Measurements from ENCODE around the gene OLIG2. TPM values are rescaled to one million over a fixed set of nuclear protein-coding genes. Genes with fewer than 3 reads are reported as not detected.

The OLIG2 gene
- total RNA-seq, 1 donor from 2014 or later, result 0.33 TPM

GRCh38 chr21:33071770-33072306 lies 46.1 kb downstream of the OLIG2 start:
- Mint-ChIP-seq H3K9me3 (ENCODE audit: unreplicated experiment) (no peaks in the 10 kb centered on the region), H3K27me3 (ENCODE audit: unreplicated experiment) (peaks cover 10% of the 10 kb centered on the region), H3K4me3 (ENCODE audit: unreplicated experiment) (peak overlapping the region; percentile 87), H3K36me3 (ENCODE audit: low read depth, unreplicated experiment) (peaks cover 5% of the 10 kb centered on the region), H3K27ac (ENCODE audit: unreplicated experiment) (no peak overlapping the region), H3K4me1 (ENCODE audit: unreplicated experiment) (peaks cover 20% of the 10 kb centered on the region)
- no peak for TF ChIP-seq CTCF (IDR thresholded peaks at IDR 0.05; ENCODE audit: unreplicated experiment)
- peak; percentile 47 for DNase-seq (ENCODE audit: low spot score)

DNA sequence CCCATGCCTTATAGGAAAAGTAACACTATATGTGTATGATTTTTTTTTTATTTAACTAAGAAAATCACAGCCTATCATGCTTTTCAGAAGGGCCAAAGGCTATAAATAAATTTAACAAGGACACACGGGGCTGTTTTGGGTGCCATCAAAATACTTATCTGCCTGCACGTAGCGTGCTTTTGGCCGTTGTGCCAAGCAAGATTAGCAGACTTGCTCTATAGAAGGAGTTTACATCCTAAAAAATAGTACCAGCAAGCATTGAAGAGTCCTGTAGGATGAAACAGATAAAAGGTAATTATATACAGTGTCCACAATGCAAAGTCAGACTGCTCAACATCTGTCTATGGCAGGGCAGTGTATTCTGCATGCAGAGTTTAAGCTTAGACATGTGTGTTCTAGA lies 47.9 kb downstream of the OLIG2 start:
- Mint-ChIP-seq H3K4me3 (ENCODE audit: unreplicated experiment) (no peak overlapping the region), H3K27me3 (ENCODE audit: unreplicated experiment) (peaks cover 10% of the 10 kb centered on the region), H3K9me3 (ENCODE audit: unreplicated experiment) (no peaks in the 10 kb centered on the region), H3K27ac (ENCODE audit: unreplicated experiment) (no peak overlapping the region), H3K4me1 (ENCODE audit: unreplicated experiment) (peaks cover 19% of the 10 kb centered on the region), H3K36me3 (ENCODE audit: low read depth, unreplicated experiment) (peaks cover 5% of the 10 kb centered on the region)
- DNase-seq (ENCODE audit: low spot score), result no peak
- TF ChIP-seq CTCF (IDR thresholded peaks at IDR 0.05; ENCODE audit: unreplicated experiment), result no peak

DNA sequence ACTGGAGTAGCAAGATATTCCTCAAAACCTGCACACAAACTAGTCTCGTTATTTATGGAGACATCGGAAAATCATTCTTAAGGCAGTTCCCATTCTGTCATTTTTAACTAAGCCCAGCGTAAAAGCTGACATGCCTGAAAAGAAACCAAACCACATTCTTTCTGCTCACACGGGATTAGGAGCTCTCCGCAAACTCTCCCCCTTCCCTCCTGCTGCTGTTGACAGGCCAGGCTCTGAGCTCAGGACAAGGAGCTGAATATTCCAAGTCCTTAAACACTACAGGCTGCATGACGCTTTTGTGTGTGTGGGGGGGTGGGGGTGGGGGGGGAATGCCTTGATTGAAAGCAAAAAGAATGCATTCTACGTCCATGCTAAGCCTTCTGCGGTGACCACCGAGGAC lies 49.4 kb downstream of the OLIG2 start:
- H3K27ac Mint-ChIP-seq (ENCODE audit: unreplicated experiment), result no peak overlapping the region
- H3K9me3 Mint-ChIP-seq (ENCODE audit: unreplicated experiment), result no peaks in the 10 kb centered on the region
- no peaks in the 10 kb centered on the region for H3K36me3 Mint-ChIP-seq (ENCODE audit: low read depth, unreplicated experiment)
- no peak for TF ChIP-seq CTCF (IDR thresholded peaks at IDR 0.05; ENCODE audit: unreplicated experiment)
- no peak for DNase-seq (ENCODE audit: low spot score)
- peaks cover 14% of the 10 kb centered on the region for H3K4me1 Mint-ChIP-seq (ENCODE audit: unreplicated experiment)
- H3K4me3 Mint-ChIP-seq (ENCODE audit: unreplicated experiment), result no peak overlapping the region
- peaks cover 8% of the 10 kb centered on the region for H3K27me3 Mint-ChIP-seq (ENCODE audit: unreplicated experiment)

DNA sequence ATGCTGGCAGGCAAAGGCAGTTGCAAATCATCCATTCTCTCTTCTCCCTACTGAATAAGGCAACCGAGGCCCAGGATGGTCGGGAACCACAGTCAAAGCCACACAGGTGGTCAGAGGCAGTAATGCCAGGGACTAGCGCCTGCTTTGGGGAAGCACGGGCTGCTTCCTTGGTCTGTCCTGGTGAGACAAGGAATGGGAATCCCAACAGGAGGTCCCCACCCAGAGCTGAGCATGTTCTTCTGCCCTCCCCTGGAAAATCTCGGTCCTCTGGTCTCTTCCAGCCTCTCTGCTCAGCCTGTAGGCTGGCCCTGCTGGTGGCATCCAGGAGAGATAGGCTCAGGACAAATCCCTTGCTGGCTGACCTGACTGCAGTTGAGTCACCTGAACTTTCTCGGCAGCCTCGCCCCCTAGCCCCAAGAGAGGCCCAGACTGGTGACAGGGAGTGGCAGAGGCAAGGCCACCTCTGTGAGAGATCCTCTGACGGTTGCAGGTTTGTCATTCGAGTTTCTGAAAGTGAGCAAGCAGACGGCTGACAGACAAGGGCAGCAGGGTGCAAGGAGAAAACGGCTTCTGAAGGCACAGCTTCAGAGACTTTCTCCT lies 50.0 kb downstream of the OLIG2 start:
- Mint-ChIP-seq H3K4me3 (ENCODE audit: unreplicated experiment) (no peak overlapping the region), H3K9me3 (ENCODE audit: unreplicated experiment) (no peaks in the 10 kb centered on the region), H3K4me1 (ENCODE audit: unreplicated experiment) (peaks cover 14% of the 10 kb centered on the region), H3K27ac (ENCODE audit: unreplicated experiment) (no peak overlapping the region), H3K27me3 (ENCODE audit: unreplicated experiment) (peaks cover 8% of the 10 kb centered on the region), H3K36me3 (ENCODE audit: low read depth, unreplicated experiment) (no peaks in the 10 kb centered on the region)
- DNase-seq (ENCODE audit: low spot score), result no peak
- TF ChIP-seq CTCF (IDR thresholded peaks at IDR 0.05; ENCODE audit: unreplicated experiment), result no peak

DNA sequence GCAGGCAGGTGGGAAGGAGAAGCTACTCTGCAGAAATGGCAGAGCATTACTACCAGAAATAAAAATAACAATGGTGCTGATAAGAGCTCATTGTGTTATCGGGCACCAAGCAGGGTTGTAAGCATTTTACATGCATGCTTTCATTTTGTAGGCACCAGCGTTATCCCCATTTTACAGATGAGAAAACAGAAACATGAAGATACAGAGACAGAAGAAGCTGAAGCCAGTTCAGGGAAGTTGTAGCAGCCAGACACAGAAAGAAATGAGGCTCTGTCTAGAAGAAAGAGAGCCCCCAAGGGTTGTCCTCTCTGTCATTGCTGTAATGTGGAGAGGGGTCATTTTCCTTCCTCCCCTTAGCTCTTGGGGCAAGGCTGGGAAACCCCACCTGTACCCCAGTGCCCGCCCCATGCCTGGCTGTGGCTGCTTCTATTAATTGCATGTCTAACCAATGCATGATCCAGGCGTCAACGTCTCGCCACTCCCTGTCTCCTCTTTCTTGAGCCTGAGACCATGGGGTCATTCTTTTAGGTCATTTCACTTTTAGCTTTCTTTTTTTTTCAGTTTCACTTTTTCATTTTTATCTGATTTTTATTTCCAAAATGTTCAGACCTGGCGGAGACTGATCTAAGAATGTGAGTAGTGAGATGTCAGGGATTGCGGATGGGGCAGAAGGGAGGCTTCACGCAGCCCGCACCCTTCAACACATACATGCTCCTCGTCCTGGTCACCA lies 51.0 kb downstream of the OLIG2 start:
- no peak for DNase-seq (ENCODE audit: low spot score)
- H3K36me3 Mint-ChIP-seq (ENCODE audit: low read depth, unreplicated experiment), result no peaks in the 10 kb centered on the region
- no peak for TF ChIP-seq CTCF (IDR thresholded peaks at IDR 0.05; ENCODE audit: unreplicated experiment)
- H3K27me3 Mint-ChIP-seq (ENCODE audit: unreplicated experiment), result peaks cover 2% of the 10 kb centered on the region
- H3K9me3 Mint-ChIP-seq (ENCODE audit: unreplicated experiment), result no peaks in the 10 kb centered on the region
- H3K4me3 Mint-ChIP-seq (ENCODE audit: unreplicated experiment), result no peak overlapping the region
- no peak overlapping the region for H3K27ac Mint-ChIP-seq (ENCODE audit: unreplicated experiment)
- H3K4me1 Mint-ChIP-seq (ENCODE audit: unreplicated experiment), result peaks cover 8% of the 10 kb centered on the region

All from endothelial cell (in vitro differentiated cells).